Cerebellar nuclear complex (tissue), 1 donor: ENCODE measurements around the gene KDR.

Experiments
- DNase-seq, 2 experiments: peaks; one replicate each; lab custom pipeline; 2025; lab: John Stamatoyannopoulos, UW

The KDR gene

GRCh38 chr4:55079451-55080173 lies 45.8 kb downstream of the KDR start:
- DNase-seq = no peak

- DNase-seq = no peak
Observed at GRCh38 chr4:55078987-55079386, 46.4 kb downstream of the KDR start.

- DNase-seq = no peak
Observed at GRCh38 chr4:55077577-55077976, 47.8 kb downstream of the KDR start.

GRCh38 chr4:55075823-55076716 lies 49.3 kb downstream of the KDR start:
- no peak for DNase-seq

DNA sequence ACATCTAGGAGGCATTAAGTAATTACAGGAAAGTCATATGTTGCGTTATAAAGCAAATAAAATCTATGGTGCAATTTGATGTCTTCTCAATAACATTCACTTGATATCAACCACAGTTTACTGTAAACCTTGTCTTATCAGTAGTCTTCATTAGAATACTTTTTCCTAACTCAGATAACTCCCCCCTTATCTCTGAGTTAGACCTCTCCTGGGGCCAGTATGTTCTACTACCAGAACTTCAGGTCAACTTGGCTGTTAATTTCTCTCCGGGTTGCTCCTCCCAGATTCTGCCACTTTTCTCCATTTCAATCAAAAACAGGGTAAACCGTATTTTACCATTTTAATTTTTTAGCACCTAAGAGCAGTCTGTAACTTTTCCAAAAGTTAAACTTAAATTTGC lies 50.0 kb downstream of the KDR start:
- DNase-seq = no peak

GRCh38 chr4:55074386-55074785 lies 51.0 kb downstream of the KDR start:
- DNase-seq = no peak

DNA sequence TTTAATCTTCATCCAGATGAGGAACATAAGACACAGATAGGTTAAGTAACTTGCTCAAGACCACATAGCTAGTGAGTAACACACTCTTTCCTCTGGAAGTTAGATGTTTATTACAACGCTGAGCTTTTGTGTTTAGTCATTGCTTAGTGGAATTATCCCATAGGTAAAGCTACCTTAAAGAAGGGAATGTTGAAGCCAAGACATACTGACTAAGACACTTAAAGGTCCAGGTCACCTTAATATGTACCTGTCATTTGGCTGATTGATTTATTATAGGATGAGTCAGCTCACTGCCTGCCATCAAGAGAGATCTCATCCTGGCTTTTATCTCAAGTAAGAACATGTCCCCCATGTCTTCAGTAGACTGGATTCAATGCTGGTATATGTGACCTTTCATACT lies 53.4 kb downstream of the KDR start:
- no peak for DNase-seq

GRCh38 chr4:55069248-55069647 lies 56.1 kb downstream of the KDR start:
- DNase-seq = no peak

DNA sequence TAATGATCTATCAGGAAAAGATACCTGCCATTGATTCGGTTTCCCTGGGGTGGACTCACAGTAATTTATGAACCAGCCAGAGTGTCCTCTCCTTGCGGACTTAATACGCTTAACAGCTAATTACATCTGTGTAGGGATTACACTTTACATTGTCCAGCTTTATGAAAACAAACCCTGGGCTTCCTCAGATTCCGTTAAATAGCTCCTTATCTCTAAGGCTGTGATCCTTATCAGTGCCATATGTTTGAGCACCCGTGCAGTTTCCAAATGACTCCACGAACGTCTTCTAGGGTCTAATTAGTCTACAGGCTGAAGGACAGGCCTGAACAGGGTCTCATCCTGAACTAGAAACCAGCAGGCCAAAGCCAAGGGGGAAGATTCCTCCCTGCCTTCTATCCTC lies 56.9 kb downstream of the KDR start:
- no peak for DNase-seq

GRCh38 chr4:55066018-55066417 lies 59.4 kb downstream of the KDR start:
- DNase-seq = no peak

GRCh38 chr4:55055529-55055928 lies 69.9 kb downstream of the KDR start:
- no peak for DNase-seq

DNA sequence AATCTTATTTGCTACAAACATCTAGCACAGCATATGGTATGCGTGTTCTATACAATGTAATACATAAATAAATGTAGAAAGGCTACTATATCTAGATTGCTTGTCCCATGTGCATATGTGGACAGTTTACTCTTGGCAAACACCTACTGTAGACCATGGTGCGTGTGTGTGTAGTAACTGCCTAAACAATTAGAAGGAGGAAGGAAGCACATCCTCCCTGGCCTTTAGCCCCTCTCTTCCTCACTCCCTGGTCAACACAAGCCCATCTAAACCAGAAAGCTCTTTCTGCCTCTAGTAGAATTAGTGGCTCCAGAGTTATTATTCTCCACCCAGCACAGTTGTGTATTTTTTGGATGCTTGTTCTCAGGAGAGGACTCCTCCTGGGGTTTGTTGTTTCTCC lies 73.9 kb downstream of the KDR start:
- no peak for DNase-seq

DNA sequence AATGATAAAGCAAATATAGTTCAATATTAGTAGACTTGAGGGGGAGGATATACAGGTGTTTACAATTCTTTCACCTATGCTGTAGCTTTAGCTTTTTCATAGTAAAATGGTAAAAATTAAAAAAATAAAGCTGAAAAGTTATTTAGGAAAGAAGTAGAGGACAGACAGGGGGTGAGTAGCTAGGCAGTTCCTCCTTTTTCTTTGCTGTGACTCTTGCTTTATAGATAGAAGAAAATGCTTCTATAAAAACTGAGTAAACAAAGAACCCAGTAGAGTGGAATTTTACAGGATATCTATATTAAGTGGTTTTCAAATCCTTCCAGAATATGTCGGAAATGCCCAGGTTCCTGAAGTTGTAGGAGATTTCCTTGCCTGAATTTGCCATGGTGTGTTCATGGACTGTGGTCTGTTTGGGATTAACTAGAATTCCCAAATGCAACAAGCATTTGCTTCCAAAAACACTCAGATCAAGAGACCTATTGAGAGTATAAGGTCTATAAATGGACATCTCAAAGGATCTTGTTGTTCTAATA lies 74.9 kb downstream of the KDR start:
- no peak for DNase-seq

DNA sequence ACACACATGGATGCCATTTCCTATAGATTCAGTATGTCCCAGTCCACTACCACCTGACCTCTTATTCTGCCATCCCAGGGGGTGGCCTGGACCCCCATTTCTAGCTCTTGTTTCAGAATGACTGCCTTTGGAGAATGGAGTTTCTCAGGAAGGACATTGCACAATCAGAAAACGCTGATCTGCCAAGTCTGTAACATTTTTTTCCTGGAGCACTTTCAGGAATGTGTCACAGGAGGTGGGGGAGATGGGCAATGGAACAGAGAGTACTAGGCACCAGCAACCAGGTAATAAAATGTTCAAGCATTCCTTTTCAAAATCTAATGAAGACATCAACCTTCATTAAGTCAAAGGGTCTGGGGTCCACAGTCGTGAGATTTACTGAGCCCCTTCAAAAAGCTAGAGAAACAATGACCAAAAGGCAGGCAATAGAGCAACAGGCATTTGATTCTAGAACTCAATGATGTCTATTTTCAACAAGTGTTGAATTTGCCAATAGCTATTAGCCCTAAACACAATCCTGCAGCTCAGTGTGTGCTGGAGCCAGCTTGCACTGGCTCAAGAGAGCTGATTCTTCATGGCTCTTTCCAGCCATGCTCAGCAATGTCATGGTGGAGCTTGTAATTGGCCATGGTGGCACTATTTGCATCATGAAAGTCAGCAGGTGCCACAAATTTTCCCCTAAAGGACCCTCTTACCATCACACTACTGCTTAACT lies 87.1 kb downstream of the KDR start:
- DNase-seq = no peak

GRCh38 chr4:55037728-55038127 lies 87.7 kb downstream of the KDR start:
- no peak for DNase-seq

DNA sequence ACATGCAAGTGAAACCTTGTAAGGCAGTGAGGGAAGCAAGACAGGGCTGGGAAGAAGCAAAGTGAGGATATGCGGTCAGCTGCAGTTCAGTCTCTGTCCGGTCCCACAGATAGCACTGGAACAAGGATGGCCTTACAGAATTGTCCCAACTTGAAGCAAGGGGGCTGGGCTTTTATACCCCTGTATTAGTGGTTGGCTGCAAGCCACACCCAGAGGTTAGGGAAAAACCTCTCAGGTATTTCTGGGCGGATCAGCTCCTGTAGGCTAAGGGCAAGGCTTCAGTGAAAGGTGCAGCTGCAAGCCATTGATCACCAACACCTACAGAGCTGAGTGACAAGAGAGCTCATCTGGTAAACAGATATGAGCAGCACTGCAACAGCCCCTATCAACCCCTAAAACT lies 89.0 kb downstream of the KDR start:
- no peak for DNase-seq

DNA sequence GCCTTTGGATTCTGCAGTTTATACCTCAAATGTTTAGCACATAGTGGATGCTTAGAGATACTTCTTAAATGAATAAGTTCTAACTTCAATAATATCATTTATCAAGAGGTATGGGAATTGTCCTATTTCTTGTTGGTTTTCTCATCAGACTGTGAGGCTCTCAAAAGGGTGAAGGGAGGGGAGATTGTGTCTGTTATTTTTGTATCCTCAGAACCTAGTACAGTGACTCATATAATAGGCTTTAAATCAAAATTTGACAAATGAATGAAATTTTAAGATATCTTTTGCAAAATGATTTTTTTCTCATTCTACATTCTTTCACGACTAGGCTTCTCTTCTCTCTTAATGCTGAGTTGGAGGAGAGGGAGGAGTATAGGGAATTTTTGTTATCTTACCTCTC lies 89.5 kb downstream of the KDR start:
- DNase-seq = no peak

DNA sequence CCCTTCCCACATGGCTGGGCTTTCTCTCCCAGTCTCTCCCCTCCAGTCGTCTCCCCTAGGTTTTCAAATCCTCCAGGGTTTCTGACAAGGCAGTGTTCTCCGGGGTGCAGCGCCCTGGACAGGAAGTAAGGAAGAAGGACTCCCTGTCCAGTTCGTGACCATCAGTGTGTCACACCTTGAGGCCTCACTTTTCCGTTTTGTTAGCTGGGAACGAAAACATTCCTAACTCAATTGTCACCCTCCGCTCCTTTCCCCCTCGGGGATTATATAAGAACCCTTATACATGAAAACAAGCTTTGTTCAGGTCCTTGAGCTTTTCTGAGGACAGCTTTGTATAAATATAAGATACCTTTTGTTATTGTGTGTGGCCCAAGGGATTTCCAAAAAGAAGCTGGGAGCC lies 92.1 kb downstream of the KDR start:
- no peak for DNase-seq

DNA sequence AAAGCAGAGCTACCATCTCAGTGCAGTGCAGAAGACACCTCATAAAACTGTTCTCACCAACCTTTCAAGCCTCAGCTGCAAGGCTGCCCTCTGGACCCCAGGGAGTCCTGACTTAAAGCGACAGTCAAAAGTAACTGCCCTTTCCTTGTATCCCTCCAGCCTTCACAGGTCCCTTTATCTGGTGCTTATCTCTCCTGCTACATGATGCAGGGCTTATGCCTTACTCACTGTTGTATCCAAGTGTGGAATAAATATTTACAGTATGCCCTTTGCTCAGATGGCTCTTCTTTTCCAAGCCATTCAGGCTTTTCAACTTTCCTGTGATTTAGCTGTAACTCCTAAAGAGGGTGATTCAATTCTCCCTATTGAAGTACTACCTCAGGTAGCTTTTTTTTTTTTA lies 92.6 kb downstream of the KDR start:
- no peak for DNase-seq

- no peak for DNase-seq
Observed at GRCh38 chr4:55032179-55032578, 93.2 kb downstream of the KDR start.

DNA sequence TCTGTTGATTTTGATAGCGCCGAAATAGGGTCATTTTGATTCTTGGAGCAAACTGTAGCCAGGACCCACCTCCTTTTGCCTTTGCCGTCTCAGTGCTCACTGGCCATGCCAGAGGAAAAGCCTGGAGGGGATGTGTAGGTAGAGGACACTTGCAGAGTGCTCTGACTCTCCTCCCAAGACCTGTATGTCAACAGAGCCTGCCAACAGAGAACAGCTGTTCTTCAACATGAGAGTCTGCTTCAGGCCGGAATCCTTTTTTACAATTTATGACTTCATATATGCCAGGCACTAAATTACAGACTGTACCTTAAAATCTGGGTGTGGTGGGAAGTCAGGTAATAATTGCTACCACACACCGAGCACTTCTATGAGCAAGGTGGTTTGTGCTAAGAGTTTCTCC lies 94.2 kb downstream of the KDR start:
- no peak for DNase-seq

DNA sequence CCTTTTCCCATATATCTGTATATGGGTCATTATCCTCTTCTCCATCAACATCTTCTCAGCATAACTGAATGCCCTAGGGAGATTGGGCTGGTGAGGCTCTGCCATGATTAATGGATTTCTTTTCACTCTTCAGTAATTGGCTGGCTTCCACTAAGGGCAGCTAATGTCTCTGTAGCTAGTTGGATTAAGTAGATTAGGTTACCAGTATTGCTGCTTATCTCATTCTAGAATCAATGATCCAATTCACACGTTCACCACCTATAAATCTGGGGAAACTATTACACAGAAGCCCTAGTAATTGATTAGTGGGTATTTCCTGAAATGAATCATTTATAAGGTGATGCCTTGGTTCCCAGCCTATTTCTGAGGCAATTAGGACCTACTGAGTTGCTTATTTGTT lies 94.8 kb downstream of the KDR start:
- no peak for DNase-seq
